BE2C (cell line): ENCODE data around the gene TSPAN9.

Source experiments
- DNase-seq: peaks from one replicate; pipeline ENCODE4 v3.0.0-alpha.2; 2020
- H3K27me3 ChIP-seq: fragments of 250-450 bp; sonication (Bioruptor Pico); 2 replicates; pipeline ENCODE4 v1.5.1; 2020; ENCODE audit warnings: mild to moderate bottlenecking
- H3K36me3 ChIP-seq: fragments of 250-450 bp; sonication (Bioruptor Pico); 2 replicates; pipeline ENCODE4 v1.5.1; 2020; ENCODE audit warnings: mild to moderate bottlenecking
- H3K4me1 ChIP-seq: fragments of 250-450 bp; sonication (Bioruptor Pico); 2 replicates; pipeline ENCODE4 v1.5.1; 2020
- H3K4me3 ChIP-seq: 2 replicates; pipeline ENCODE4 v1.5.1; 2011; ENCODE audit warnings: low read depth, low read length
- H3K9me3 ChIP-seq: fragments of 250-450 bp; sonication (Bioruptor Pico); 2 replicates; pipeline ENCODE4 v1.5.1; 2020
- TF ChIP-seq, protein P1 (sequence below): IDR thresholded peaks from 2 replicates; pipeline ENCODE4 v1.5.1; 2012; ENCODE audit warnings: mild to moderate bottlenecking, low read depth, low read length

TSPAN9 gene

DNA sequence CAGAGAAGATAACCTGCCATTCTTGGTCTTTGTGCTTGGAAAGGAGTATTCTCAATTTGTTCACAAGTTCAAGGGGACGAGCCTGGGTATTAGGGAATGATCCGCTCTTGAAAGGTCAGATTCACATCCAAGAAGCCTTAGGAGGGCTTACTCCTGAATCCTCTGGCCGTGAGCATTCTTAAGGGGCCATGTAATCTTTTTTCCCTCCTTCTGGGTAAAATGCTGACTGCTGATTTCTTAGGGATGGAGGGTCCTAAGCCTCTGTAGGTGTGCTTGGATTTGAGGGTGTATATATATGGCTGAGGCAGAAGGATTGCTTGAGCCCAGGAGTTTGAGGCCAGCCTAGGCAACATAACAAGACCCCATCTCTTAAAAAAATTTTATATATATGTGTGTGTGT is 149.1 kb downstream of the TSPAN9 start:
- H3K4me1 ChIP-seq = peaks cover 26% of the 10 kb centered on the region
- TF ChIP-seq, protein P1, sequence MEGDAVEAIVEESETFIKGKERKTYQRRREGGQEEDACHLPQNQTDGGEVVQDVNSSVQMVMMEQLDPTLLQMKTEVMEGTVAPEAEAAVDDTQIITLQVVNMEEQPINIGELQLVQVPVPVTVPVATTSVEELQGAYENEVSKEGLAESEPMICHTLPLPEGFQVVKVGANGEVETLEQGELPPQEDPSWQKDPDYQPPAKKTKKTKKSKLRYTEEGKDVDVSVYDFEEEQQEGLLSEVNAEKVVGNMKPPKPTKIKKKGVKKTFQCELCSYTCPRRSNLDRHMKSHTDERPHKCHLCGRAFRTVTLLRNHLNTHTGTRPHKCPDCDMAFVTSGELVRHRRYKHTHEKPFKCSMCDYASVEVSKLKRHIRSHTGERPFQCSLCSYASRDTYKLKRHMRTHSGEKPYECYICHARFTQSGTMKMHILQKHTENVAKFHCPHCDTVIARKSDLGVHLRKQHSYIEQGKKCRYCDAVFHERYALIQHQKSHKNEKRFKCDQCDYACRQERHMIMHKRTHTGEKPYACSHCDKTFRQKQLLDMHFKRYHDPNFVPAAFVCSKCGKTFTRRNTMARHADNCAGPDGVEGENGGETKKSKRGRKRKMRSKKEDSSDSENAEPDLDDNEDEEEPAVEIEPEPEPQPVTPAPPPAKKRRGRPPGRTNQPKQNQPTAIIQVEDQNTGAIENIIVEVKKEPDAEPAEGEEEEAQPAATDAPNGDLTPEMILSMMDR = no peak
- no peak for DNase-seq
- H3K9me3 ChIP-seq = no peaks in the 10 kb centered on the region
- H3K27me3 ChIP-seq = no peaks in the 10 kb centered on the region
- no peak overlapping the region for H3K4me3 ChIP-seq
- H3K36me3 ChIP-seq = peaks cover 6% of the 10 kb centered on the region; the same call in 1 of the 2 replicates

DNA sequence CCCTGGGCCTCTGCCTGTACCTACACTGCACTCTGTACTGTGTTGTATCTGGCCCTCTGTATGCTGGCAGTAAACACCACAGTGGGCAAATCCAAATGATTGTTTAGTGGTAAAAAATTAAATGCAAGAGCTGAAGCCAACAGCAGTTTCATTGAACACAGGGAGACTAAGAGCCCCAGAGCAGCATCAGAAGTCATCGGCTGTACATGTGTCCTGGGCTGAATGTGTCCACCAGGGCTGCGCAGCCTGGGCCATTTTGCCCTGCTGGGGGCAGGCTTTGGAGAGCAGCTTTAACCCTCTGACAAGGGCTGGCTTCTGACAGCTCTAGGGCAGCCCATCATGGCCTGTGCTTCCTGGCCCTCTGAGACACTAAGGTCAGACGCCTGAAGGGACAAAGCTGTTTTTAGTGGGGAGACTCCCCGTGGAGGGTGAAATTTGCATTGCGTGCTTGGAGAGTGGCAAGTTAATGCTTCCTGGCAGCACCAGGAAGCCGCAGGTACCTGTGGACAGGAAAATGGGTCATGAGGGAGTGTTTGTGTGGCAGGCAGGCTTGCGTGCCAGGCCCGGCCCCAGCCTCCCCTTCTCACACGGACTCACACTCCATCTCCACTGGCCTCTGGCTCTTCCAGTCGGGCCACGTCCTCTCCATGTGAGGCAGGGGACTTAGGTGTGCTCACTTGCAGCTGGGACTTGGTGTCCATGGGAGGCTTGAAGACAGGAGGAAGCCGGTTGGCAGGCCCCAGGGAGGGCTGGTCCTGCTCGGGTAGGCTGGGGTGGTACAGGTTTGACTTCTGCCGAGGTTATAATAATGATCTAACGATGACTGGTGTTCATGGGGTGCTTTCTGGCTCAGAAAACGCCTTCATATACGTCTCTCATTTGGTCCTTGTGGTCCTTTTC is 150.1 kb downstream of the TSPAN9 start:
- Histone ChIP-seq H3K4me3 (no peak overlapping the region), H3K9me3 (no peaks in the 10 kb centered on the region), H3K27me3 (no peaks in the 10 kb centered on the region), H3K4me1 (peaks cover 26% of the 10 kb centered on the region), H3K36me3 (peaks cover 6% of the 10 kb centered on the region; the same call in 1 of the 2 replicates)
- no peak for DNase-seq
- TF ChIP-seq, protein P1 = no peak

DNA sequence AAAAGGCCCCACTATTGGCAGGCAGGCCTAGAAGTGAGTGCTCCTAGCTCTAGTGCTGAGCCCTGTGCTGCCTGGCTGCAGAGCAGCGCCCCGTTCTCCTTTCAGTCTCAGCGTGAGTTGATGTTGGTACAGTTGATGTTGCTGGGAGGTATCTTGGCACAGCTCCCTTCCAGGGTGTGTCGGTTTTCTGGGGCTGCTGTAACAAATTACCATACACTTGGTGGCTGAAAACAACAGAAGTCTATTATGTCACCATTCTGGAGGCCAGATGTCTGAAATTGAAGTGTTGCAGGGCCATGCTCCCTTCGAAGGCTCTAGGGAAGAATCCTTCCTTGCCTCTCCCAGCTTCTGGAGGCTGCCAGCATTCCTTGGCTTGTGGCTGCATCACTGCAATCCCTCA is 151.4 kb downstream of the TSPAN9 start:
- H3K4me1 ChIP-seq = peaks cover 16% of the 10 kb centered on the region
- H3K9me3 ChIP-seq = no peaks in the 10 kb centered on the region
- no peaks in the 10 kb centered on the region for H3K27me3 ChIP-seq
- H3K4me3 ChIP-seq = no peak overlapping the region
- peaks cover 6% of the 10 kb centered on the region; the same call in 1 of the 2 replicates for H3K36me3 ChIP-seq
- DNase-seq = no peak
- TF ChIP-seq, protein P1 = no peak

DNA sequence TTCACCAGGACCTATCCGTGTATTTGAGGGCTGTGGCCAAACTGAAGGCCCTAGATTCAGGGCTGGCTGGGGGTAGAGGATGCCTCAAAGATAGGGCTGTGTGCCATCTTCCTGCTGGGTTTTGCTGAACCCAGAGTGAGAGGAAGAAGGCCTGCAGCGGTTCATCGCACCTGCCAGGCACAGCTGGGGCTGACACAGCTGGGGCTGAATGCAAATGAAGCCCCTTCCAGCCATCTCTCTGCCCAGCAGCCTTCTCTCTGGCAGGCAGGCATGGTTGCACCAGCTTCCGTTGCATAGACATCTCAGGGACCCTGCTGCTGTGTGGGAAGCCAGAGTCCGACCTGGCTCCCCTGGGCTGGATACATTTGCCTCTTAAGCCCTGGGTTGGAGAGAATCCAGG is 152.4 kb downstream of the TSPAN9 start:
- H3K27me3 ChIP-seq = no peaks in the 10 kb centered on the region
- H3K36me3 ChIP-seq = peaks cover 6% of the 10 kb centered on the region; the same call in 1 of the 2 replicates
- H3K4me3 ChIP-seq = no peak overlapping the region
- no peak for DNase-seq
- no peaks in the 10 kb centered on the region for H3K9me3 ChIP-seq
- TF ChIP-seq, protein P1 = no peak
- peaks cover 6% of the 10 kb centered on the region for H3K4me1 ChIP-seq

DNA sequence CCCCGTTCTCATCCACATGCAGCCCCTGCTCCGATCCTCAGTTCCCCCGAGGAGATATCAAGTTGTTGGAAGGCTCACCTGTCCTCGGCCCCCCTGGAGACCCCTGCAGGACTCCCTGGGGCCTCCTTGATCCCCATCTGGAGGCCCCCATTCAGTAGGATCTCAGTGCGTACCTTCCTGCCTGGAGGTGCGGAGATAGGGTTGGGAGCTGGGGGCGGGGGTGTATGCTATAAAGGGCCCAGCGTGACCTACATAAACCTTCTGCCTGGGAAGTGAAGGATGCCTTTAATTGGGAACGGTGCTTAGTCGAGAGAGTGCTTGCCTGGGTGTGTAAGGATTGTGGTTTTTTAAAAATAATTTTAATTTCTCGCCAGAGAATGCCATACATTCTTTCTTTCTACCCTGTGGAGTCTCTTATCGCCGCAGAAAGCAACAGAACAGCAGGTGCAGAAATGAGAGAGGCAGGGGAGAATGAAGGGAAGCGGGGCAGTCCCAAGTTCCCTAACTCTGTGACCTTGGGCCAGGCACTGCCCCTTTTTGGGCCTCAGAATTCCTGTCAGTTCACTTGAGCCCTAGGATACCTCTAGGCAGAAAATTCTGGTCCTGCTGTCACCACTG is 153.7 kb downstream of the TSPAN9 start:
- DNase-seq = no peak
- Histone ChIP-seq H3K9me3 (no peaks in the 10 kb centered on the region), H3K4me1 (no peaks in the 10 kb centered on the region)

More for the DNA sequence above, 153.7 kb downstream of the TSPAN9 start:
- no peak overlapping the region for H3K4me3 ChIP-seq
- TF ChIP-seq, protein P1 = no peak
- H3K36me3 ChIP-seq = peaks cover 6% of the 10 kb centered on the region; the same call in 1 of the 2 replicates
- no peaks in the 10 kb centered on the region for H3K27me3 ChIP-seq
